HUES6 (cell line): ENCODE measurements around the gene LIMD2.
A peak's percentile ranks its signal among the peaks of the same experiment; 100 is the strongest.

ENCODE experiments used
- H3K27ac ChIP-seq: 2 replicates; pipeline ENCODE4 v1.7.0; 2013; ENCODE audit warnings: low read depth, mild to moderate bottlenecking, low read length, inconsistent platforms
- H3K27me3 ChIP-seq: 2 replicates; pipeline ENCODE4 v1.6.1; 2013; ENCODE audit warnings: low read length; ENCODE audit not compliant: control insufficient read depth, insufficient read depth
- H3K36me3 ChIP-seq: 2 replicates; pipeline ENCODE4 v1.6.1; 2013; ENCODE audit warnings: low read length; ENCODE audit not compliant: control insufficient read depth, insufficient read depth
- H3K4me1 ChIP-seq: 2 replicates; pipeline ENCODE4 v1.6.1; 2013; ENCODE audit warnings: low read length; ENCODE audit not compliant: control insufficient read depth, insufficient read depth
- H3K4me3 ChIP-seq: 2 replicates; pipeline ENCODE4 v1.5.1; 2013; ENCODE audit warnings: low read depth, low read length
- H3K9ac ChIP-seq: one replicate; pipeline ENCODE4 v1.6.1; 2013; ENCODE audit warnings: mild to moderate bottlenecking, low read length
- H3K9me3 ChIP-seq: 2 replicates; pipeline ENCODE4 v1.6.1; 2013; ENCODE audit warnings: low read depth, low read length; ENCODE audit not compliant: control insufficient read depth, insufficient read depth

The LIMD2 gene

GRCh38 chr17:63700528-63701455 lies 867 bp upstream of the LIMD2 start:
- H3K9ac ChIP-seq: peak overlapping the region; percentile 88
- H3K27ac ChIP-seq: peak overlapping the region; percentile 84
- H3K4me1 ChIP-seq: peaks cover 39% of the 10 kb centered on the region
- H3K27me3 ChIP-seq: no peaks in the 10 kb centered on the region
- no peaks in the 10 kb centered on the region for H3K9me3 ChIP-seq
- peak overlapping the region; percentile 70 for H3K4me3 ChIP-seq
- H3K36me3 ChIP-seq: peaks cover 31% of the 10 kb centered on the region

GRCh38 chr17:63698886-63699637 lies 863 bp downstream of the LIMD2 start:
- Histone ChIP-seq H3K4me3 (peak overlapping the region; percentile 70), H3K36me3 (peaks cover 22% of the 10 kb centered on the region), H3K4me1 (peaks cover 46% of the 10 kb centered on the region), H3K9ac (peak overlapping the region; percentile 73), H3K27ac (peak overlapping the region; percentile 69; the same call in 1 of the 2 replicates), H3K9me3 (no peaks in the 10 kb centered on the region), H3K27me3 (no peaks in the 10 kb centered on the region)

DNA sequence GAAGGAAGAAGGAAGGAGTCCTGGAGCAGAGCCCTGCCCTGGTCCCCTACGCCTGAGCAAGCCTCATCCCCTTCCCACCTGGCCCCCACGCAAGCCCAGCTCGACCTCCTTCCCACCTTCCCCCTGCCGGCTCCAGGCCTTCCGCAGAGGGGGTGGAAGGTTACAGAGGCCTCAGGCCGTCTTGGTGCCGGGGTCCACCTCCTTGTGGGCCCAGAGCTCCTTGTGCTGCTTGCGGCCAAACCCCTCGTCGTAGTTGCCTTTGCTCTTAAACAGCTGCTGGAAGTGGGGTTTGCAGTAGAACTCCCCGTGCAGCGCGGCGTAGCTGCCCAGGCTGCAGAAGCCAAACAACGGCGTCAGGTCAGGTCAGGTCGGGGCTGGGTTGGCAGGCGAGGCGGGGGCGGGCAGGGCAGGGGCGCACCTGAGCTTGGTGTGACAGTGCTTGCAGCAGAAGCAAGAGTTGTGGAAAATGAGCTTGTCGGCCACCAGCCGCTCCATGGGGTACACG lies 1.5 kb downstream of the LIMD2 start:
- Histone ChIP-seq H3K4me1 (peaks cover 47% of the 10 kb centered on the region), H3K36me3 (peaks cover 22% of the 10 kb centered on the region), H3K4me3 (peak overlapping the region; percentile 70), H3K9ac (peak overlapping the region; percentile 73), H3K9me3 (no peaks in the 10 kb centered on the region), H3K27ac (0 out of 2 replicates have a peak overlapping the region, but pooled peaks have one; percentile 0), H3K27me3 (no peaks in the 10 kb centered on the region)

- peak overlapping the region; percentile 70; the same call in 1 of the 2 replicates for H3K4me3 ChIP-seq
- H3K4me1 ChIP-seq: peaks cover 43% of the 10 kb centered on the region
- peaks cover 28% of the 10 kb centered on the region for H3K36me3 ChIP-seq
- H3K27me3 ChIP-seq: no peaks in the 10 kb centered on the region
- H3K27ac ChIP-seq: 0 out of 2 replicates have a peak overlapping the region, but pooled peaks have one; percentile 0
- no peak overlapping the region for H3K9ac ChIP-seq
- no peaks in the 10 kb centered on the region for H3K9me3 ChIP-seq
Measured at GRCh38 chr17:63697341-63698286, 2.3 kb downstream of the LIMD2 start.

DNA sequence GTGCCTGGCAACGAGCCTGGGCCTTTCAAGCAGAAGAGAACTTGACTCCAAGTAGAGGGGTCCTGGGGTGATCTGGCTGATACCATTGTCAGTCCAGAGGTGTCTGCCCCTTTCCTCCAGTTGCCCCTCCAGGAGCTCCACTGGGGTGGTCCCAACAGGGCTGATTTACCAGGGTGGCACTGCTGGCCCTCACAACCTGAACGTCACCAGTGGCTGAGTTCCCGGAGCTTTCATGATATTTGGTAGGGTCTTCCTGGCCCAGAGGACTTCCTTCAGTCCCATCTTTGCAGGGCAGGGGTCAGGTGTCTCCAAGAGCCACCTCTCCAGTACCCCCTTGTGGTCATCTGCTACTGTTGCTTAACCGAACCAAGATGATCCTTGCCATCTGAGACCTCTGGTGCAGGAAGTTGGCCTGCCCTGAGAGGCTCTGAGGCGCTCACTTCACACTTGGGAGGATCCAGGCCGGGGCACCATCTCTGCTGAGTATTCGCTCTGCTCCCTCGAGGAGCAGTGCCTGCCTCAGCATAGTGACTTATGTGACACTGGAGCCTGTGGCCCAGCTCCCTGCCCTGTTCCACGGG lies 3.5 kb downstream of the LIMD2 start:
- peaks cover 34% of the 10 kb centered on the region for H3K4me1 ChIP-seq
- no peak overlapping the region for H3K9ac ChIP-seq
- H3K36me3 ChIP-seq: peaks cover 39% of the 10 kb centered on the region
- no peak overlapping the region for H3K4me3 ChIP-seq
- H3K27me3 ChIP-seq: no peaks in the 10 kb centered on the region
- no peak overlapping the region for H3K27ac ChIP-seq
- no peaks in the 10 kb centered on the region for H3K9me3 ChIP-seq

DNA sequence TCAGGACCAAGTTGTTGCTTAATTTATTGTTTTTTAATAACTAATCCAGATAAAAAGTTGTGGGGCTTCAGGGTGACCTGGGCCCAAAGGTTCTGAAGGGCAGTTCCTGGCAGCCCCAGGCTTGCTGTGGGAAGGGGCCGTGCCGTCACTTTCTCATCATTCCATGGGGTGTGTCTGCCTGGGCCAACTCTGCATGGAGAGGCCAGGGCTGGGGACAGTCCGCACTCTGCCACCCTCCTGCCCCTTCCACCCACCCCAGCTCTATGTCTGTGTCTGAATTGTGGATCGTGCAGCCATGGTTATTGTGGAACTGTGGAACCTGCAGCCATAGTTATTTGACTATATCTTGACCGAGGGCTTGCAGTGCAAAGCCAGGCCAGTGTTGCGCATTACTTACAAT lies 4.0 kb downstream of the LIMD2 start:
- no peaks in the 10 kb centered on the region for H3K9me3 ChIP-seq
- no peak overlapping the region for H3K4me3 ChIP-seq
- peaks cover 45% of the 10 kb centered on the region for H3K36me3 ChIP-seq
- H3K27me3 ChIP-seq: no peaks in the 10 kb centered on the region
- H3K9ac ChIP-seq: no peak overlapping the region
- no peak overlapping the region for H3K27ac ChIP-seq
- H3K4me1 ChIP-seq: peaks cover 28% of the 10 kb centered on the region

- peaks cover 26% of the 10 kb centered on the region for H3K4me1 ChIP-seq
- no peak overlapping the region for H3K4me3 ChIP-seq
- H3K36me3 ChIP-seq: peaks cover 52% of the 10 kb centered on the region
- no peaks in the 10 kb centered on the region for H3K9me3 ChIP-seq
- no peak overlapping the region for H3K9ac ChIP-seq
- H3K27me3 ChIP-seq: no peaks in the 10 kb centered on the region
- H3K27ac ChIP-seq: no peak overlapping the region
Measured at GRCh38 chr17:63694950-63695773, 4.8 kb downstream of the LIMD2 start.

GRCh38 chr17:63694229-63694949 lies 5.5 kb downstream of the LIMD2 start:
- Histone ChIP-seq H3K9ac (peak overlapping the region; percentile 17), H3K9me3 (no peaks in the 10 kb centered on the region), H3K4me1 (peaks cover 26% of the 10 kb centered on the region), H3K27ac (no peak overlapping the region), H3K36me3 (peaks cover 60% of the 10 kb centered on the region), H3K4me3 (no peak overlapping the region), H3K27me3 (no peaks in the 10 kb centered on the region)

- H3K27me3 ChIP-seq: no peaks in the 10 kb centered on the region
- H3K9me3 ChIP-seq: no peaks in the 10 kb centered on the region
- peaks cover 26% of the 10 kb centered on the region for H3K4me1 ChIP-seq
- no peak overlapping the region for H3K9ac ChIP-seq
- H3K36me3 ChIP-seq: peaks cover 68% of the 10 kb centered on the region
- H3K27ac ChIP-seq: no peak overlapping the region
- H3K4me3 ChIP-seq: no peak overlapping the region
Measured at GRCh38 chr17:63693411-63694113, 6.4 kb downstream of the LIMD2 start.
